ENCODE data around the gene GRM4.

GRCh38 chr6:34182751-34183531 lies 37.1 kb upstream of the GRM4 start:
- TF ChIP-seq, protein P1, sequence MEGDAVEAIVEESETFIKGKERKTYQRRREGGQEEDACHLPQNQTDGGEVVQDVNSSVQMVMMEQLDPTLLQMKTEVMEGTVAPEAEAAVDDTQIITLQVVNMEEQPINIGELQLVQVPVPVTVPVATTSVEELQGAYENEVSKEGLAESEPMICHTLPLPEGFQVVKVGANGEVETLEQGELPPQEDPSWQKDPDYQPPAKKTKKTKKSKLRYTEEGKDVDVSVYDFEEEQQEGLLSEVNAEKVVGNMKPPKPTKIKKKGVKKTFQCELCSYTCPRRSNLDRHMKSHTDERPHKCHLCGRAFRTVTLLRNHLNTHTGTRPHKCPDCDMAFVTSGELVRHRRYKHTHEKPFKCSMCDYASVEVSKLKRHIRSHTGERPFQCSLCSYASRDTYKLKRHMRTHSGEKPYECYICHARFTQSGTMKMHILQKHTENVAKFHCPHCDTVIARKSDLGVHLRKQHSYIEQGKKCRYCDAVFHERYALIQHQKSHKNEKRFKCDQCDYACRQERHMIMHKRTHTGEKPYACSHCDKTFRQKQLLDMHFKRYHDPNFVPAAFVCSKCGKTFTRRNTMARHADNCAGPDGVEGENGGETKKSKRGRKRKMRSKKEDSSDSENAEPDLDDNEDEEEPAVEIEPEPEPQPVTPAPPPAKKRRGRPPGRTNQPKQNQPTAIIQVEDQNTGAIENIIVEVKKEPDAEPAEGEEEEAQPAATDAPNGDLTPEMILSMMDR (IDR thresholded peaks at IDR 0.05): no peak
- TF ChIP-seq POLR2A (IDR thresholded peaks at IDR 0.05): no peak
